Activated naive CD4-positive, alpha-beta T cell treated with anti-CD3 and anti-CD28 coated beads, Interleukin-2, amount 50 U/mL, for 24 hours (primary cell): ENCODE data around the gene APOE.

Experiments used
- H3K27ac Mint-ChIP-seq: one replicate; pipeline ENCODE4 v1.8.0; 2021; ENCODE audit warnings: mild to moderate bottlenecking, mixed read lengths
- H3K27me3 Mint-ChIP-seq: one replicate; pipeline ENCODE4 v1.8.0; 2021; ENCODE audit warnings: mixed read lengths
- H3K36me3 Mint-ChIP-seq: one replicate; pipeline ENCODE4 v1.8.0; 2021; ENCODE audit warnings: mixed read lengths
- H3K4me1 Mint-ChIP-seq: one replicate; pipeline ENCODE4 v1.8.0; 2021; ENCODE audit warnings: mixed read lengths
- H3K4me3 Mint-ChIP-seq: one replicate; pipeline ENCODE4 v1.8.0; 2021; ENCODE audit warnings: mild to moderate bottlenecking, mixed read lengths
- H3K9me3 Mint-ChIP-seq: one replicate; pipeline ENCODE4 v1.8.0; 2021; ENCODE audit warnings: mixed read lengths

Gene APOE

GRCh38 chr19:44951179-44952159 lies 45.9 kb downstream of the APOE start:
- H3K9me3 Mint-ChIP-seq = no peaks in the 10 kb centered on the region
- H3K27me3 Mint-ChIP-seq = no peaks in the 10 kb centered on the region
- peaks cover 16% of the 10 kb centered on the region for H3K4me1 Mint-ChIP-seq
- H3K36me3 Mint-ChIP-seq = no peaks in the 10 kb centered on the region
- no peak overlapping the region for H3K4me3 Mint-ChIP-seq
- H3K27ac Mint-ChIP-seq = no peak overlapping the region

GRCh38 chr19:44954278-44954648 lies 48.7 kb downstream of the APOE start:
- H3K27me3 Mint-ChIP-seq = no peaks in the 10 kb centered on the region
- H3K36me3 Mint-ChIP-seq = no peaks in the 10 kb centered on the region
- no peaks in the 10 kb centered on the region for H3K9me3 Mint-ChIP-seq
- H3K27ac Mint-ChIP-seq = peak overlapping the region; percentile 94
- H3K4me3 Mint-ChIP-seq = peak overlapping the region; percentile 97
- peaks cover 32% of the 10 kb centered on the region for H3K4me1 Mint-ChIP-seq

DNA sequence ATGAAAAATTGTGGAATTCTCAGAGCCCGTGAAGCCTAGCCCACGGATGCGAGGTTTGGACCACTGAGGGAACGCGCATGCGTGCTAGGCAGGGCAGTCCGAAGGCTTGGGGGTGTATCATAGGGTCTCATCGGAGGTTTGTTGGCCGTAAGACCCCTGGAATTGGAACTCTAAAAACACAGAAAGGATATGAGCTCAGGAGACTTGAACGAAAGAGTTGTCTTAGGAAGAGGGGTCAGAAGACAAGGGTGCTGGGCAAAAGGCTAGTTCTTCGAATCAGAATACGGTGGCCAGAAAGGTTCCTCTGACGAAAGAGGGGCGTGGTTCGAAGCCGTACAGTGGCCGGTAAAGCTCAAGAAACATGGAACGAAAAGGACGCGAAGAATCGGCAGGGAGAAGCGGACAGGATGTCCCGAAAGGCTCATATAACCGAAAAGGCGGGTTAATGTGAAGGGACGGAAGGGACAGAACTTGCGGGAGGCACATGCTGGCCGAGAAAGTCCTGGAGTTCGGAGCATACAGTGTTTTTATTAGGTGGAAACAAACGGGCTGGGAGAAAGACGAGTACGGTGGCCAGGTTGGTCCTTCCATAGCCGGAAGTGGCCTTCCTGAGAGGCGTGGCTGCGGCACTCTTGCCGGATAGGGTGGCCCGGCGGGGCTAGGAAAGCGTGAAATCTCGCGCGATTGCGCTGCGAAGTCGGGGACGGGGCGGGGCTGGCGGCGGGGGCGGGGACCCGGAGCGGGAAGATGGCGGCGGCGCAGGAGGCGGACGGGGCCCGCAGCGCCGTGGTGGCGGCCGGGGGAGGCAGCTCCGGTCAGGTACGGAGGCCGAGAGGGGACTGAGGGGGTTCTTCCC lies 49.3 kb downstream of the APOE start, which contains the start of gene CLPTM1:
CLPTM1 (plus strand) TSS at position 732 of the 856 bp plus-strand sequence; CDS start at position 748, 16 bp downstream.
- no peaks in the 10 kb centered on the region for H3K36me3 Mint-ChIP-seq
- H3K27me3 Mint-ChIP-seq = no peaks in the 10 kb centered on the region
- H3K27ac Mint-ChIP-seq = peak within 1 kb of the TSS; percentile 94
- peaks cover 39% of the 10 kb centered on the region for H3K4me1 Mint-ChIP-seq
- H3K4me3 Mint-ChIP-seq = peak within 1 kb of the TSS; percentile 97
- no peaks in the 10 kb centered on the region for H3K9me3 Mint-ChIP-seq

- Mint-ChIP-seq H3K27me3 (no peaks in the 10 kb centered on the region), H3K4me3 (peak overlapping the region; percentile 97), H3K27ac (peak overlapping the region; percentile 63), H3K36me3 (peaks cover 2% of the 10 kb centered on the region), H3K4me1 (peaks cover 46% of the 10 kb centered on the region), H3K9me3 (no peaks in the 10 kb centered on the region)
These were observed 50.2 kb downstream of the APOE start for GRCh38 chr19:44955505-44956439.

DNA sequence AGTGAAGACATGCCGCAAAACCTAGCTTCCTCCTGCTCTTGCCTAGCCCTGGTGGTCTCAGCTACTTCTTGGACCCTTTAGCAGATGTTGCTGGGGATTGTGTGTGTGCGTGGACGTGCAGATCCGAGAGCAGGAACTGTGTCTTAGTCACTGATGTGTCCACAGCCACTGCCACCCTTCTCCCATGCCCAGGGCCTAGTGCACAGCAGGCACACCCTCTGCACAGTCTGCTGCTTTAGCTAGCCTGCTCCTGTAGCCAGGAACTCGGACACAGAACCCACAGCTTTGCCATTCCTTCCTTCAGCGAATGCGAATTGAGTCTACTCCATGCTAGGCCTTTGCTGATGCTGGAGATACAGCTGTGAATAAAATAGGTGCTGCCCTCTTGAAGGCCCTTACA lies 51.9 kb downstream of the APOE start:
- Mint-ChIP-seq H3K36me3 (peaks cover 2% of the 10 kb centered on the region), H3K4me3 (peak overlapping the region; percentile 97), H3K9me3 (no peaks in the 10 kb centered on the region), H3K27ac (peak overlapping the region; percentile 42), H3K27me3 (no peaks in the 10 kb centered on the region), H3K4me1 (peaks cover 45% of the 10 kb centered on the region)

DNA sequence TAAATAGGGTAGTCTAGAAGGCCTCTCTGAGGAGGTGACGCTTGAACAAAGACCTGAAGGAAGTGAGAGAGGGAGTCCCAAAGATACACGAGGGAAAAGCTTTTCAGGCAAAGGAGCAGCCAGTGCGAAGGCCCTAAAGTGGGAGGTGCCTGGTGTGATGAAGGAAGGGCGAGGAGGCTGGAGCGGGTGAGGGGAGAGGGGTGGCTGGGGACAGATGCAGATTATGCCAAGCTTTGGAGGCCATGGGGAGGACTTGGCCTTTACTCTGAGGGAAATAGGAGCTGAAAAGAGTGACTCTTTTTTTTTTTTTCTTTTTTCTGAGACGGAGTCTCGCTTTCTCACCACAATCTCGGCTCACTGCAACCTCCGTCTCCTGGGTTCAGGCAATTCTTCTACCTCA lies 52.5 kb downstream of the APOE start:
- no peaks in the 10 kb centered on the region for H3K9me3 Mint-ChIP-seq
- peak overlapping the region; percentile 42 for H3K27ac Mint-ChIP-seq
- no peaks in the 10 kb centered on the region for H3K27me3 Mint-ChIP-seq
- no peak overlapping the region for H3K4me3 Mint-ChIP-seq
- H3K36me3 Mint-ChIP-seq = peaks cover 2% of the 10 kb centered on the region
- H3K4me1 Mint-ChIP-seq = peaks cover 45% of the 10 kb centered on the region
